Thymus (tissue), 11 donors: ENCODE measurements around the gene NCBP3. TPM values are rescaled to one million over a fixed set of nuclear protein-coding genes. Genes with fewer than 3 reads are reported as not detected.

Experiments
- DNase-seq, 9 donors: peaks; one replicate each; pipeline ENCODE4 v3.0.0-alpha.2; 2013; ENCODE audit warnings: low spot score in 9 of 9, low read depth in 6 of 9, missing footprints in 1 of 9
- H3K27ac ChIP-seq, 2 donors: one replicate each; pipeline ENCODE4 v1.5.1; 2013; ENCODE audit warnings: control low read depth in 1 of 2, low read depth in 1 of 2, low read length in 1 of 2, mild to moderate bottlenecking in 1 of 2, moderate library complexity in 1 of 2
- H3K27me3 ChIP-seq, 2 donors: one replicate each; pipeline ENCODE4 v1.5.1; 2013; ENCODE audit warnings: low read length in 1 of 2; ENCODE audit not compliant: control insufficient read depth in 2 of 2, insufficient read depth in 1 of 2
- H3K36me3 ChIP-seq, 2 donors: one replicate each; pipeline ENCODE4 v1.5.1; 2013; ENCODE audit warnings: low read length in 1 of 2, mild to moderate bottlenecking in 1 of 2, moderate library complexity in 1 of 2; ENCODE audit not compliant: control insufficient read depth in 2 of 2, insufficient read depth in 2 of 2
- H3K4me1 ChIP-seq, 2 donors: one replicate each; pipeline ENCODE4 v1.5.1; 2013; ENCODE audit warnings: low read length in 2 of 2; ENCODE audit not compliant: control insufficient read depth in 2 of 2, insufficient read depth in 2 of 2
- H3K4me3 ChIP-seq, 2 donors: one replicate each; pipeline ENCODE4 v1.5.1; 2013; ENCODE audit warnings: low read length in 2 of 2, control low read depth in 1 of 2, mild to moderate bottlenecking in 1 of 2
- H3K9me3 ChIP-seq, 2 donors: one replicate each; pipeline ENCODE4 v1.5.1; 2013; ENCODE audit warnings: low read length in 1 of 2, mild to moderate bottlenecking in 1 of 2; ENCODE audit not compliant: control insufficient read depth in 2 of 2, insufficient read depth in 1 of 2
- WGBS: extraction: QIAGEN DNeasy Blood & Tissue Kit; methylation state at CpG from one replicate; pipeline ENCODE4 v1.1.7; 2013; 5-methylcytosine and 5-hydroxymethylcytosine counted together
- polyA plus RNA-seq: library from polyadenylated mRNA; stranded (reverse); fragments of 200-250 nt; gene quantifications from one replicate; pipeline ENCODE4 v1.2.3, GENCODE V29; 2013
- total RNA-seq: library from RNA; stranded (reverse); fragments of 120-200 nt; gene quantifications from one replicate; pipeline ENCODE4 v1.2.4, GENCODE V29; 2013
- donor health status: healthy.

Gene NCBP3
- total and polyA plus RNA-seq, 2 donors: 26.7 to 46.1 TPM

DNA sequence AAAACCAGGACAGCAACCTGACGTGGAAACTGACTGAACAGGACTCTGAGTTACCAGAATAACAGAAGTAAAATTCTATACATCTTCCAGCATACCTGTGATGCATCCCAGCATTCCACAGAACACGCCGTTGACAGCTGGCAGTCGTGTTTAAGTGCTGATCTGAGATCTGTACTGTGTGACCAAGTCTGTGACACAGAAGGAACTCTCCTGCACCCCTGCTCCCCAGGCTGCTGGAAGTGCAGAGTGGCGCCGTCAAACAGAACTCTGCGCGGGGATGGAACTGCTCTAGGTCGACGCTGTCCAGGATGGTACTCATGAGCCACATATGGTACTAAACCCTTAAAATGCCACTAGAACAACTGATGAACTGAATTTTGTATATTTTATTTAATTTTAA is 44.3 kb downstream of the NCBP3 start:
- H3K9me3 ChIP-seq: no peaks in the 10 kb centered on the region
- DNase-seq: no peak
- no peaks in the 10 kb centered on the region for H3K27me3 ChIP-seq
- 96% methylated on average over 10 of the region's 10 CpGs for WGBS
- H3K4me3 ChIP-seq: no peak overlapping the region
- peaks cover 13 to 37% of the 10 kb centered on the region in 2 donors for H3K36me3 ChIP-seq
- peak overlapping the region in 1 of 2 donors; percentile 86 for H3K27ac ChIP-seq
- H3K4me1 ChIP-seq: peaks cover 29 to 79% of the 10 kb centered on the region in 2 donors

DNA sequence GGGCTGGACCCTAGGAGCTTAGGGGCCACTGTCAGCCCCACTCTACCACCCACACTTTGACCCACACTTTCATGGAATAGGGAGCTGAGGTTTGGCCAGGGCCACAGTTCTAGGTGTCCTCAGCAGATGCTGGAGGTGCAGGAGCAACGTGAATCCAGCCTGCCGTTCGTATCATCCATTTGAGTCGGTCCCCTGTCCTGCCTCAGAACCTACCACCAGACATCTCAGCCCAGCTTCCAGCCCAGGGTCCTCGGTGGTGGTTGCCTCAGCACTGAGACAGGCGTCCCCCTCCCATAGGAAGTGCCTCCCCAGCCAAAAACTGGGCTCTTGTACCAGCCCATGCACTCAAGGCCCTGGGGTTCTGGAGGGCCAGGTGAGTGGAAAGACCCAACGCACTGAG is 44.7 kb downstream of the NCBP3 start:
- 95% methylated on average over 7 of the region's 7 CpGs for WGBS

DNA sequence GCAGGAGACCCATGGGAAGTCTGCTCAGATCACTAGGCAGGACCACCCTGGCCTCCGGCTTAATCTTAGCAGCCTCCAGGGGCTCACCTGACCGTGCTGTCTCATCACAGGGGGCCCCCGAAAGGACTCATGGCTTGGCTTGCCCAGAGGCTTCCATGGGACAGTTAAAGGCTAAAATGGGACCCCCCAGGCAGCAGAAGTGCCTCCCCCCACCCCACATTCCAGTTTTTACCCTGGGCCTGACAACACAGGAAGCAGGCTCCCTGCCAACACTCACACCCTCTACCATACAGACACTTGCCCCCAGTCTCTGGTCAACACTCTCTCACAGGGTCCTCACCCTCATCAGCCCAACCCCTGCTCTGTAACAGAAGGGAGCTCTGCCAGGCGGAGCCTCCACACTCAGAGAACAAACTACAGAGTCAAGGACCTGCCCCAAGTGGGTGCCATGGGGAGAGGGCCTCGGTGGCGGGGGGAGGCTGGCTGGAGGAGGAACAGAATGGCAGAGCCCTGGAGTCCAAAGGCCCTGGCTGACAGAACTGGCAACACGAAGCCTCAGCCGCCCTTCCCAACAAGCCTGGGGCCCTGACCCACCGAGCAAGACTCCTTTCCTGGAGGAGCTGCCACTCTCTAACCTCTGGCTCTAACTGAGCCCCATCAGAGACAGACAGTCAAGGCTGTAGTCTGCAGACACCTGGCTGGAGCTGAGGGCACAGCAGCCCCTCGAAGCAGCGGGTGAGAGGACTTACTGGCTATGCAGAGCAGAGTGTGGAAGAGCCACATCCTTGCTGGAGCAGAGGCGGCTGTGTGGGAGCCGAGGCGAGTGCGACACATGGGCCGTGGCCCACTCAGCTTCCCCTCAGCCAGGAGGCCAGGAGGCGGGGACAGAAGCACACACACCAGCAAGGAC is 45.4 kb downstream of the NCBP3 start, which contains the start of gene ITGAE:
ITGAE (minus strand) TSS at position 827 of the 910 bp plus-strand sequence; CDS start at position 783, 44 bp downstream.
- DNase-seq: peak in 4 of 9 donors; percentile 46 to 77 (median 56)
- Histone ChIP-seq H3K4me1 (peaks cover 41 to 91% of the 10 kb centered on the region in 2 donors), H3K36me3 (peaks cover 10 to 27% of the 10 kb centered on the region in 2 donors), H3K27me3 (no peaks in the 10 kb centered on the region), H3K4me3 (peak within 1 kb of the TSS in 1 of 2 donors; percentile 11), H3K27ac (peak within 1 kb of the TSS; percentile 0 to 86), H3K9me3 (peaks cover 0 to 4% of the 10 kb centered on the region in 2 donors)
- WGBS: 84% methylated on average over 17 of the region's 17 CpGs

More for the DNA sequence above, 44.7 kb downstream of the NCBP3 start:
- Histone ChIP-seq H3K27ac (peak overlapping the region in 1 of 2 donors; percentile 86), H3K4me1 (peaks cover 34 to 84% of the 10 kb centered on the region in 2 donors), H3K4me3 (no peak overlapping the region), H3K36me3 (peaks cover 12 to 33% of the 10 kb centered on the region in 2 donors), H3K9me3 (no peaks in the 10 kb centered on the region), H3K27me3 (no peaks in the 10 kb centered on the region)
- DNase-seq: no peak

DNA sequence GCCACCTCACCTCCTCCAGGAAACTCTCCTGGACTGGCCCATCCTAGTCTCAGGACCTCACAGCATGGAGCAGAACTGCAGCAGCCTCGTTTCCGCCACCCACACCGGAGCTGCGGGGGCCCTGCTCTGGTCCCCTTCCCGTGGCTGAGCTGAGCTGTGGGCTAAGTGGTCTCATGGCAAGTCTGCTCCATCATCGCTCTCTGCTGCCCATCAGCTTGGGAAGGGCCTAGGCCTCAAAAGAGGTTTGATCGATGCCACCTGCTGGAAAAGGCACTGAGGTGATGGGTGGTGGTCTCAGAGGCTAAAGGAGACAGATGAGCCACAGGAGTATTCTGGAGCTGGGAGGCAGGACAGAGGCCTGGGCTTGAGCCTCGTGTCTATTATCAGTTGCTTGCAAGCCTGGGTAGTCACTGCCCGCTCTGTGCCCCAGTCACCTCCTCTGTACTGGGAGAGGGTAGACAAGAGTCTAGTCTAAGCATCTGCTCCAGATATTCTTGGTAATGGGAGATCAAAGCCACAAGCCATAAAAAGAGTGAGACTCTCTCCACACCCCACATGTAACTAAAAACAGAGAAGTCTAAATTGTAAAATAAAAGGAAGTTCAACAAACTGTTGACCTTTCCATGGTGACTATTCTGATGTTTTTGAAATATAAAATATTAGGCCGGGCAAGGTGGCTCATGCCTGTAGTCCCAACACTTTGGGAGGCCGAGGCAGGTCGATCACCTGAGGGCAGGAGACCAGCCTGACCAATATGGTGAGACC is 46.7 kb downstream of the NCBP3 start:
- DNase-seq: no peak
- H3K4me1 ChIP-seq: peaks cover 50 to 93% of the 10 kb centered on the region in 2 donors
- WGBS: 90% methylated on average over 12 of the region's 12 CpGs
- H3K9me3 ChIP-seq: peaks cover 0 to 4% of the 10 kb centered on the region in 2 donors
- H3K27me3 ChIP-seq: no peaks in the 10 kb centered on the region
- no peak overlapping the region for H3K4me3 ChIP-seq
- H3K36me3 ChIP-seq: peaks cover 10 to 22% of the 10 kb centered on the region in 2 donors
- H3K27ac ChIP-seq: peak overlapping the region; percentile 20 to 73

DNA sequence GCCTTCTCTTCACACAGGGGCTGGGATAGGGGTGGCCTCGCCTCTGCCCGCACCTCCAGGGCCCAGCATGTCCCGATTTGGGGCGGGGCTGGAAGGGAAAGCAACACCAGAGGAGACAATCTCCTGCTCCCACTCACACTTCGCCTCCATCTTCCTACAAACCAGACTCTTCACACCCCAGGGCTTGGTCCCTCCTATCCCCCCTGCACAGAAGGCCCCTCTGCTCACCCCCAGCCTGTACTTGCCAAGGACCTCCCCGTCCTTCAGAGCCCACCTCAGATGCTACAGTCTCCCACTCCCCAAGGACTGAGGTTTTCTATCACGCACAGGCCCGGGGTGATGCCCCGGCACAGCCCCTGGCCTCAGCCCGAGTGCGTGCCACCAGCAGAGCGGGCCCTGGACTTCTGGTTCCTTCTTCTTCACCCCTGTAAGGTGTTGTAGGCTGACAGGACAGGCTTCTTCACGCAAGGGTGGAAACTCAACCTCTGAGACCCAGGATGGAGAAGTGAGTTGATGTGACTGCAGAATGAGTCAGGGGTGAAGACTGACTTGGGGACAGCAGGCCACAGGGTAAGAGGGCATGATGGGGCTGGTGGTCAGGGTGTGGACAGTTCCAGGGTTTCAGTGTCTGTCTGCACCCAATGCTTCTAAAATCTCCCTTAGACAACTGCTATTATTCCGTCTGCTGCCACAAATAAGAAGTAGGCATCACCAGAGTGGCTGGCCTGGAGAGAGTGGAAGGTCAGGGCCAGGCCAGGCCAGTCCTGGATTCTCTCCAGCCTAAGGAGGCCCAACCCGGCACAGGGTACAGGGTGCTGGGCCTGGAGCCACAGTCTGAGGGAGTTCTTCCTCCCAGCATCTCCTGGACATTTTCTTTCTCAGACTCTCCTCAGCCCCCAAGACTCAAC is 47.5 kb downstream of the NCBP3 start:
- Histone ChIP-seq H3K9me3 (peaks cover 0 to 4% of the 10 kb centered on the region in 2 donors), H3K36me3 (peaks cover 10 to 22% of the 10 kb centered on the region in 2 donors), H3K27ac (peak overlapping the region; percentile 21 to 73), H3K27me3 (no peaks in the 10 kb centered on the region), H3K4me1 (peaks cover 50 to 94% of the 10 kb centered on the region in 2 donors), H3K4me3 (no peak overlapping the region)
- no peak for DNase-seq
- whole genome bisulfite sequencing: 97% methylated on average over 15 of the region's 15 CpGs

DNA sequence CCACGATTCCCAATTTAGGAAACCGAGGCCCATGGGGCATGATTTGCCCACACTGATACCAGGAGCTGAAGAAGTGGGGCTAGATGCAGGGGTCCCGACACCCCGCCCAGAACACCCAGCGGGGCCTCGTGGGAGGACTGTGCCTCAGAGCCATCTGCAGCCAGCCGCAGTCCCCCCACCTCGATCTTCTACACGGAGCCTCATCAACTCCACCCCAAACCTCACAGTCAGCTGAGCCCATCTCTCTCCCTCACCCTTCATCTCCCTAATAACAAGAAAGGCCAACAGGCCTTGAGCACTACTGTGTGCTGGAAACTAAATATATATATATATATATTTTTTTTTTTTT is 49.2 kb downstream of the NCBP3 start:
- no peak overlapping the region for H3K4me3 ChIP-seq
- 24% methylated on average over 9 of the region's 9 CpGs for WGBS
- peaks cover 1 to 7% of the 10 kb centered on the region in 2 donors for H3K36me3 ChIP-seq
- peaks cover 50 to 97% of the 10 kb centered on the region in 2 donors for H3K4me1 ChIP-seq
- H3K27ac ChIP-seq: peak overlapping the region; percentile 90 to 98
- peaks cover 0 to 4% of the 10 kb centered on the region in 2 donors for H3K9me3 ChIP-seq
- no peak for DNase-seq
- no peaks in the 10 kb centered on the region for H3K27me3 ChIP-seq

DNA sequence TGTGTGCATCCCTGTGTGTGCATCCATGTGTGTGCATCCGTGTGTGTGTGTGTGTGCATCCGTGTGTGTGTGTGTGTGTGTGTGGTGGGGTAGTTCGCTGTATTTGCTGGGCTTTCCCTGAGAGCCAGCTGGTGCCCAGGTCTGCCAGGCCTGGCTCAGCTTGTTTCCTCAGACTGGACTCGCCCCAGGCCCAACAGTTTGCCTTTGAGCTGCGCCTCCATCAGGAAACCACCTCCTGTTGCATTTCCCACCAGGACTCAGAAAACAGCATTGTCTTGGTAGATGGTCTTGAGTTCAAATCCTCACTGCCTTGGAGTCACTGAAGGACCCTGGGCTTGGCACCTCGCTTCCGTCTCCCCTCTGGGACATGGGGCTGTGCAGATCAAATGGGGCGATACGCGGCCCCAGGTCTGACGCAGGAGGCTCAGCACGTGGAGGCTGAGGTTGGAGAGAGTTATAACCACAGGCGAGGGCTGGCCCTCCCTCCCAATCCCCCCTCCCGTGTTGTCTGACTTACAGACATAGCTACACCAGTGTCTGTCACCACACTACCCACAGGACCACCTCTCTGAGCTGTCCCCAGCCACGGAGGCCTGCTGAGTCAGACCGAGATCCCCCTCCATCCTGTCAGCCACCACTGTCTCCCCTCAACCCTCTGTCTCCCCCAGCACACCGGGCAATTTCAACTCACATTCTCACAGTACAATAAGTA is 49.8 kb downstream of the NCBP3 start:
- peak; percentile 58 to 90 (median 70) for DNase-seq
- WGBS: 23% methylated on average over 17 of the region's 17 CpGs
- peaks cover 0 to 2% of the 10 kb centered on the region in 2 donors for H3K36me3 ChIP-seq
- H3K9me3 ChIP-seq: peaks cover 0 to 4% of the 10 kb centered on the region in 2 donors
- no peak overlapping the region for H3K4me3 ChIP-seq
- H3K27ac ChIP-seq: peak overlapping the region; percentile 90 to 98
- H3K4me1 ChIP-seq: peaks cover 50 to 92% of the 10 kb centered on the region in 2 donors
- H3K27me3 ChIP-seq: no peaks in the 10 kb centered on the region
